GF-D8 (cell line): ENCODE results near the gene MYBPH.

Experiments
- DNase-seq: peaks from one replicate; lab custom pipeline; 2025; lab: John Stamatoyannopoulos, UW

MYBPH gene

DNA sequence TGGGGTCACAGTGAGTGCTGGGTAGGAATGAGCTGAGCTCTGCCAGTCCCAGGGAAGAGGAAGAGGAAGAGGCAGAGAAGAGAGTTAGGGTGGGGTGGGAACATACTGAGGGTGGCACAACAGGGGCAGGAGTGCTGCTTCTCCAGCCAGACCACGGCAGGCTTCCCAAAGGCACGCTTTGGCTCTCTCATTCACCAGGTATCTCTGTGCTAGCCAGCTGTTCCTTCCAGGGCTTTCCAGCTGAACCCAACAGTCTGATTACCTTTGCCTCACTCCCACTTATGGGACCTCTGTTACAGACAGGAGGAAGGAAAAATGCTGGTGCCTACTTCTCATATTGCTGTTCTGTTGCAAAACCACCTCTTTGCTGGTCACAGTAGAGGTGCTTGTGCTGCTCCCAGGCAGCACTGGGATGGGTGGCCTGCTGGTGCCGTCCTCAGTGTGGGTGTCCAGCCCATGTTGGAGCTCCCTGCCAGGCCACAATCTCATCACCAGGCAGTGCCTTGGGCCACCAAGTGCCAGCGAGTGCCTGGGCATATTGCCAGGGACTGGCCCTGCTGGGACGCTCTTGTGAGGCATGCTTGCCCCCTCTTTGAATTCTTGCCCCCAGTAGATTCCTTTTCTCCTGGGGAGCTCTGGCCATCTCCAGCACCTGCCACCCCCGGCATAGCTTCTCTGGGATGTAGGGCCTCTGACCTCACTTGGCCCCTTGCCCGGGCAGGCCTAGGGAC is 46.0 kb downstream of the MYBPH start:
- DNase-seq: no peak

DNA sequence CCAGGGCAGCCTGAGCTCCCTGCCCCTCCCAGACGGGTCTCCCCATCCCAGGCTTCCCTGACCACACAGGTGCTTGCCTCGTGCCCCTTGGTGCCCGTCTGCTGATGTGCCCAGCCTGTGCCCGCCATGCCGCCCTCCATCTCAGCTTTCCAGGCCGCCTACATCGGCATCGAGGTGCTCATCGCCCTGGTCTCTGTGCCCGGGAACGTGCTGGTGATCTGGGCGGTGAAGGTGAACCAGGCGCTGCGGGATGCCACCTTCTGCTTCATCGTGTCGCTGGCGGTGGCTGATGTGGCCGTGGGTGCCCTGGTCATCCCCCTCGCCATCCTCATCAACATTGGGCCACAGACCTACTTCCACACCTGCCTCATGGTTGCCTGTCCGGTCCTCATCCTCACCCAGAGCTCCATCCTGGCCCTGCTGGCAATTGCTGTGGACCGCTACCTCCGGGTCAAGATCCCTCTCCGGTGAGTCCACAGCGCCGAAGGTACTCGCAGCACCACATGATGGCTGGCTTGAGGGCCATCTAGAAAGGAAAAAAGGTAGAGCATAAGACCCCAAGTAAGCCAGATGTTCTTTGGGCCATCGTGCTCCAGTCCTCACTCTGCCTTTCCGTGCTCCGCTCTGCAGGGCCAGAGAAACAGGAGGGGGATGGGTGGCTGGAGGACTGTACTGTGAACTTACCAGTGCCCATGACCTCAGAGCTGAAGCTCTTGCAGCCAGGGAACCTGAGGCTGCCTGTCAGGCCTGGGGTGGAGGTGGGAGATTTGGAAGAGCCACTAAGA is 46.7 kb downstream of the MYBPH start:
- DNase-seq: no peak

DNA sequence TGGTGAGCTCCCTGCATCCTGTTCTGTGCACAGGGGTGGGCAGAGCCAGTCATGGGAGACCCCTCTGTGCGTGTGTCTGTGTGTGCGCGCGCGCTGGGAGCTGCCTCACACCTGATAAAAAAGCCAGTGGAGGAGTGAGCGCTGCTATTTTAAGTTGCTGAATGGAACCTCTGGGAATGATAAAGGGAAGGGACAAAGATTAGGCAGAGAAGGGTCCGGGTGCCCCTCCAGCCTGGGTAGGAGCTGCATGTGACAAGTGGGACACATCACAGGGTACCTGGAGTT is 47.3 kb downstream of the MYBPH start:
- no peak for DNase-seq

DNA sequence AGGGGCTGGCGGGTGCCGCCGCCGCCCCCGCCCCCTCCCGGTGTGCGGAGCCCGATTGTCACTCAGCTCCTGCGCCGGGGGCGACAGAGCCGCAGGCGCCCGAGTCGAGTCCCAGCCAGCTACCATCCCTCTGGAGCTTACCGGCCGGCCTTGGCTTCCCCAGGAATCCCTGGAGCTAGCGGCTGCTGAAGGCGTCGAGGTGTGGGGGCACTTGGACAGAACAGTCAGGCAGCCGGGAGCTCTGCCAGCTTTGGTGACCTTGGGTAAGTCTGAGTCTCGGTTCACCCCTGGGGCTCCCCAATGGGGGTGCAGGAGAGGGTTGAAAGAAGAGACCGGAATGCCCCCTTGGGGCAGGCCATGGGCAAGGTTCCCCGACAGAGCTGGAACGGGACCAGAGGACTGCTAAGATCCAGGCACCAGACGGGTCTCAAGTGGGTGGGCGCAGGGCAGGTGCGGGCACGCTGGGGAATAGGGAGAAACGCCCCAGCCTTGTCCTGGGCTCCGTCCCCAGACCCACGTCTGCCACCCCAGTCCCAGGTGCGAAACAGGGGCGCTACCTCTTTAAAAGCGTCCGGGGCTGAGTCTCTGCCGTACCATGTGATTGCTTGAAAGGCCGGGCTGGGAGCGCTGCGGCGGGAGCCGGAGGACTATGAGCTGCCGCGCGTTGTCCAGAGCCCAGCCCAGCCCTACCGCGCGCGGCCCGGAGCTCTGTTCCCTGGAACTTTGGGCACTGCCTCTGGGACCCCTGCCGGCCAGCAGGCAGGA is 47.8 kb downstream of the MYBPH start, which contains the start of gene ADORA1:
TSS of gene ADORA1 (plus strand) at position 61 of the 765 bp plus-strand sequence. CDS start 1,116 bp downstream, outside the sequence.
- DNase-seq: no peak

DNA sequence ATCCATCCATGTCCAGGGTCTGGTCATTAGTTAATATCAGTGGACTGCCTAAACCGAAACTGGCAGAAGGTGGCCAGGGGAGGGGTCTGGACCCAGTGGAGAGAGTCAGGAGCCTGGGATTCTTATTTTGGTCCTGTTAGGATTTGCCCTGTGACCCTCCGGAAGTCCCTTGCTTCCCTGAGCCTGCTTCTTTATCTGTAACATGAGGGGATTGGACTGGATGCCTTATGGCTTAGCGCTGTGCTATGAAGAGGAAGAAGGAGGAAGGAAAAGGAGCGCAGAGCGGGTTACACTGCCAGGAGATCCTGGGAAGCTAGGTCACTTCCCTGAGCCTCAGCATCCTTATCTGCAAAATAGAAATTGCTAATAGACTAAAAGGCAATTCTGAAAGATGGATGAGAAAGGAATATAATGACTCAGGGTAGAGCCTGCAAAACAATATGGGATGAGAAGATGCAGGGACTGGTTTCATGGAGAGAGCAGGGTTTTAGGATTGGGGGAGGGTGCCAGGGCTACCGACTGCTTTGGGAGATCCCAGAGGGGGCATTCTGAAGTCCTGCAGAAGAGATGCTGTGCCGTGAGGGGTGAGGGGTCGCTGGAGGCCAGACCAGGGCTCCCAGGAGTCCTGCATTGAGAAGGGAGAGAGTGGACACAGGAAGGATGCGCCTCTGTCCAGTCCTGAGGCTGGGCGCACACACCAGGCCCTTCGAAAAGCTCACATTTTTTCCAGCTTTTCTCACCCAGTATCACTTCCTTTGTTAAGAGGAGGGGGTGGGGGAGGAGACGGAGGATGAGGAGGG is 48.6 kb downstream of the MYBPH start:
- DNase-seq: no peak

DNA sequence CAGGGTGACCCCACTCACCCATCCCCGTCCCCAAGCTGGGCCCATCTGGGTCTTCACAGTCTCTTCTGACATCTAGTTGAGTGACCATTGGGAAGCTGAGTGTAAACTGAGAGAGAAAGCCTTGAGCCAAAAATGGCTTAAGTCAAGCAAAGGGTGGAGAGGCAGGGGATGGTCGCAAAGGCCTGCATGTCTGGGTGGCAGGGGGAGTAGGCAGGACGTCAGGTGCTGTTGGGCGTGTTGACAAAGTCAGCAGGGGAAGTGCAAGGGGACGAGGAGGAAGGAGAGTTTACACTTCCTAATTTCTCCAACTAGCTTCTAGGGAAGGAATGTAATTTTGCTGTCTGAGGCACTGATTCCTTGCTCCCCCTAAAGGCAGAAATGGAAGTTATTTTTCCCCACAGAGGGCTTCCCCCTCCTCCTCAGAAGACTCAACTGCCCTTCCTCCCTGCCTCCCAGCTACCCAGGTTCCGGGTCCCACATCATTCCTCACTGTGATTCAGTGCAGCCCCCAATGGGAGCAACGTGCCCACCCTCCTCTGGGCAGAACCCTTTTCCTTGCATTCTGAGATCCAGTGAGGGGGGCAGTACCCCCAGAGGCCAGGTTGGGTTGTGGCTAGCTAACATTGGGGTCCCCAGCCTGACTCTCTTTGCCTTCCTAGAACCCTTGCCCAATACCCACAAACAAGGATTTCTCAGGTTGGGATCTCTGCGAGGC is 49.3 kb downstream of the MYBPH start:
- DNase-seq: no peak

DNA sequence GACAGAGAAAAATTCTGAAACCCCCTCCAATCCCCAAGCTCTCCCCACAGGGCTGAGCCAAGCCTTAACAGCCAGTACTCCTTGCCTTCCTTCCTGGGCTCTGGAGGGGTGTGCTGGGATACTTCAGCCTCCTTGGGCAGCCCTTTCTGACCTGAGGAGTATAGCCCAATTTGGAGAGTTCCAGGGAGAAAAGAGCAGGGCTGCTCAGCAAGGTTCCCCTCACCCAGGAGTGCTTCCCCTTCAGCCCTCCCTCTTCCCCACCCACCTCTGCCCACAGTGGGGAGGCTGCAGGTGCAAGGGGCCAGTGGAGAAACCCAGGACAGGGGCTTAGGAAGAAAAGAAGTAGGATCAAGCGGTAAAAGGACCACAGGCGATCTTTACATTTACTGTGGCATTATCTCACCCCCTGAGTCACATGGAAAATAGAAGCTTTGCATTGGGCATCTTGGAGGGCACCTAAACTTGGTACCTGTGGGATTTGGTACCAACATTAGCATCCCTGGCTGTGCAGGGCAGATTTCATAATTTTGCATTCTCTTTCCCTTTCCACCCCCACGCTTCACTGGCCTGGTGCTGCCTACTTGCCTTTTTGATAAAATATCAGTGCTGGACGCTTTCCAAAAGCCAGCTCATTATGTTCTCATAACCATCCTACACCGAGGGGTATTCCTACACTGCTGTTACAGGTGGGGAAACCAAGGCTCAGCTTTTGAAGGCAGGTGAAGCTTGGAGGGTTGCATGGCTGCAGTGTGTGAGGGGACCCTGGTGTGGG is 50.9 kb downstream of the MYBPH start:
- no peak for DNase-seq

DNA sequence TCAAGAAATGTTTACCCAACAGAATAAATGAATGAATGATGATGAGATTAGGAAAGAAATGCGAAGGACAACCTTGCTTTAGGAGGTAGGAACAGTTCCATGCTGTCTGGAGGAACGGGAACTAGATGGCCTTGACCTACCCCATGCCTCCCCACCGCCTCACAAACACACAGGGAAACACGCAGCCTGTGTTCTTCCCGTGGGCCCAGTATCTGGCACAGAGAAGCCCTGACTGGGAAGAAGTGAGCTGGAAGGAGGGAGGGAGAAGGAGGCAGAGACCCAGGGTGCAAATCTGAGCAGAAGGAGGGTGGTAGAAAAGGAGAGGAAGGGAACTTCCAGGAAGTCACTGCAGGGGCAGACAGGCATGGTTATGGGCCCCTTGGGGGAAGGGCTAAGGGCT is 51.6 kb downstream of the MYBPH start:
- no peak for DNase-seq

DNA sequence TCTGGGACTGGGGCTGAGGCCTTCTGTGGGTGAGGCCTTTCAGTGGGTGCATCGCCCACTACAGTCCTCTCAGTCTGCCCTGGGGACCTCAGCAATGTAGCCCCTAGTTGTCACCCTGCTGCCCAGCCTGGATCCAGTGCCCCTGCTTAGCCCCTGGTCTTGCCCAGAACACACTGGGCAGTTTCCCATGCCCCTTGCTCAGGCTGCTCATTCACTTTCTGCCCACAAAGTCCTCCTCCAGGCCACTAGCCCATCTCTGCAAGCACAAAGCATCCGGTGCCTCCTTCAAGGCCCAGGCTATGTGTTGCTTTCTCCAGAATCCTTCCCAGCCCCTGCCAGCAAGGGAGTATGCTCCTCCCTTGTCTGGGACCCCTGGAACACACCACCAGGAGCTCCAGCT is 53.5 kb downstream of the MYBPH start:
- DNase-seq: no peak

DNA sequence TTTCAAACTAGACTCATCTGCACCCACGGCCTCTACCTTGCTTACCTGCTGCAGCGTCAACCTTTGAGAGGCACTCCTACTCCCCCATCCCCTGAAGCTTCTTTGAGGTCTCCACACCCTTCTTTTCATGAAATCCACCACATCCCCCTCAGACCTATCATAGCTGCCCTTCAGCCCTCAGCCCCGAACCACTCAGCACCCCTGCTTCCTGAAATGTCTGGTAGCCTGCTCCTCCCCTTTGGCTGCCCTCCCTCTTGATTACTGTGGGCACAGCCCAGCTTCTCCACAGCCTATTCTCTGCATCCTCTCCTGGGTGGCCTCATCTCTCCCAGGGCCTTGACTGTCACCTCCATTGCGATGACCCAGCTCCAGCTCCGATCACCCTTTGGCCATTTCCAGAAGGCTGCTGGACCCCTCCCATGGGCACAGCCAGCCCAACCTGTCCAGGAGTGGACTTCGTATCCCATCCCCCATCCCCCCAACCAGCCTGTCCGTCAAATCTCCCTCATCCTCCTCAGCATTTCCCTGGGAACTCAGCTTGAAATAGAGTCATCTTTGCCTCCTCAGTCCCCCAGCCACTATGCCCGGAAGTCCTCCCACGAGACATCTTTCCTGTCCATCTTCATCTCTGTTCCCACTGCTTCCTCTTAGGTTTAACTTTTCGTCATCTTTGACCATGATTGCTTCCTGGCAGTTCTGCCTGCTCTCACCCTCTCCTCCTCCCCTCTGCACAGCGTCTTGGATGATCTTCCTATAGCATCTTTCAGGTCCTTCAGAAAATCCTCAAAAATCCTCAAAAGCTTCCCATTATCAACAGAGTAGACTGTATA is 54.2 kb downstream of the MYBPH start:
- peak; percentile 25 for DNase-seq

DNA sequence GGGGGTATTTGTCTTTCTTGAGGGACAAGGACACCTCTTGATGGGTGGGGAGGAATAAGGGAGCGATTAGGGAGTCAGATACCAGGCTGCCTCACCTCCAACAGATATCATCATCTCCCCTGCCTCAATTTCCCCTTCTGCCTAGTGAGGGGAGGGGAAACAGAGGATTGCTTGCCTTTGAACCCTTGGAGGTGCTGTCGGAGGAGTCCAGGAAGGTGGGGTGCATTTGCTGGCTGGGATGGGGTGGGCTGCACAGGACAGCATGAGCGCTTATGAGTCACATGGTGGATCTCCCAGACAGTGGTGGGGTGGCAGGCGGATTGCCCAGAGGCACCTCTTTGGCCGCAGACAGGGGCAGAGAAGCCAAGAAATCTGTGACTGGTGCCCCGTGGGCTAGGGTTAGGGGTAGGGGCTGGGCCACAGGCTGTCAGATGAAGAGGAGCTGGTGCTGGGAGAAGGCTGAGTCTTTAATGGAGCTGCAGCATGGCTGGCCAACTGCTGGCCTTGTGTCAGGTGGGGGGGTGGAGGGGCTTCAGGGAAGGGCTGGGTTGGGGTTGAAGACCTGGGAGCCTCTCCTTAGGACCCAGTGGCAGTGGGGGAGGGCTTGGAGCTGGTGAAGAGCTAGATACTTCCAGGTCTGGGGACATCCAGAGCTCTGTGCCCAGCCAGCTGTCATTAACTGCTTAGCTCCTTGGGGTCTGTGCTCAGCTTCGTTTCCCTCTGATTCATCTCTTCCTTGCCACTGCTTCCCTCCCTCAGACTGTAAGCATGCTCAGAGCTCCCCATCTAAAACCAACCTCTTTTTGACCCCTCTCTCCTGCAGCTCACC is 55.1 kb downstream of the MYBPH start:
- no peak for DNase-seq
